GM18858 (cell line): ENCODE data around the gene KLK6.
"Not testable (repeated sequence)": the region's sequence is repeated elsewhere in the genome, so short reads cannot be mapped to it uniquely, and the experiment has no call there.

Experiments used
- ATAC-seq: cut with Tn5 transposase; IDR thresholded peaks from one replicate; pipeline ENCODE4 v1.9.1; 2021; ENCODE audit not compliant: unreplicated experiment

The KLK6 gene

GRCh38 chr19:50994129-50994528 is 24.7 kb upstream of the KLK6 start:
- no peak for ATAC-seq

DNA sequence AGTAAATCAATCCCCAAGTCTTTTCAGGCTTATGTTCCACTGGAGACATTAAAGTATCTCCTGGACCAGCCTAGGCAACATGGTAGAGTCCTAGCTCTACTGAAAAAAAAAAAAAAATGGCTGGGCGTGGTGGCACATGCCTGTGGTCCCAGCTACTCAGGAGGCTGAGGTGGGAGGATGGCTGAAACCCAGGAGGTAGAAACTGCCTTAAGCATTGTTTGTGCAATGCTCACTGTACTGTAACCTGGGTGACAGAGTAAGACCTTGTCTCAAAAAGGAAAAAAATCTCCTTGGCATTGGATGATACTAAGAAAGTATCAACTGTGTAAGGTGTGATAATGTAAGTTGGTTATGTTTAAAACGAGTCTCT is 23.3 kb upstream of the KLK6 start:
- ATAC-seq = no peak

GRCh38 chr19:50984416-50984815 is 15.0 kb upstream of the KLK6 start:
- not testable (repeated sequence) for ATAC-seq

DNA sequence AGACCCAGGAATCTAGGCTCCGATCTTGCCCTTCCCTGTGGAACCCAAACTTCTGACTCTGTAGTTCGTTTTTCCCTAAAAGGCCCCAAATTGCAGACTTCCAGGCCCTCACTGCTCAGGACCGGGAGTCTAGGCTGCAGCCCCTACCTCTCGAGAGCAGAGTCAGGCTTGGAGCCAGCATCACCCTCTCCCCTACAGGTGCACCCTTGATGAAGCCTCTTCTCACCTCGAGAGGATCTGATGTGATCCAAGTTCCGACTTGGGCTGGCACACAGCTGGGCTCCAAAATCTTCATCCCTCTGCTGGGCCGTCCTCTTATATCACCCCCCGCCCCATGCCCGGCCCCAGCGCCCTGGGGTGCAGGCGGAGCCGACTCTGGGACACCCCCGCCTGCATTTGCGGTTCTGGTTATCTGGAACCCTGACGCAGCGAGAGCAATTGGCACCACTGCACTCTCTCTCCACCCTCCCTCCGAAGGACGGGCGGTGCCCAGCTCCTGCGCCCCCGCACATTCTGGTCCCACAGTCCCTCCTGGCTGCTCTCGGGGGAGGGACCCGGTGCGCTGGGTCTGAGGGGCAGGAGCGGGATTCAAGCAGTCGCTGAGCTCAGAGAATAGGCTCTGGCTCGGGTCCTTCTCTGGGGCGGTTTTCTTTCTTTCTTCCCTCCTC is 14.4 kb upstream of the KLK6 start, which contains the start of gene KLK7:
Gene KLK7 (minus strand): TSS at position 293 of the 668 bp plus-strand sequence. CDS start 1,518 bp downstream, outside the sequence.
- ATAC-seq = no peak

DNA sequence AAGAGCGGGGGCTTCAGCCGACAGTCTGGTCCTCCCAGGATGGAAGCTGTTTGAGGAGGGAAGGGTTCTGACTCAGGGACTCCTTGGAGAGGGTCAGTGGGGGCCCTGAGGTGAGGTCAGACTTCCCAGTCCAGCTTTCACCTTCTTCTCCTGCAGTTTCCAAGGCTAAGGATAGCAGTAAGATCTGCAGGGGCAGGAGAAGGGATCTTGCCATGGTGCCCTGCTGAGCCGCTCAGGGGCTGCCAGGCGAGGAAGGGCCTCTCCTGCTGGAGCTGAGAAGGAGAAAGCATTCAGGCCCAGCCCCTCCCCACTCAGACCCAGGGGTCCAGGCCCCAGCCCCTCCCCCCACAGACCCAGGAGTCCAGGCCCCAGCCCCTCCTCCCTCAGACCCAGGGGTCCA is 12.8 kb upstream of the KLK6 start:
- no peak for ATAC-seq

DNA sequence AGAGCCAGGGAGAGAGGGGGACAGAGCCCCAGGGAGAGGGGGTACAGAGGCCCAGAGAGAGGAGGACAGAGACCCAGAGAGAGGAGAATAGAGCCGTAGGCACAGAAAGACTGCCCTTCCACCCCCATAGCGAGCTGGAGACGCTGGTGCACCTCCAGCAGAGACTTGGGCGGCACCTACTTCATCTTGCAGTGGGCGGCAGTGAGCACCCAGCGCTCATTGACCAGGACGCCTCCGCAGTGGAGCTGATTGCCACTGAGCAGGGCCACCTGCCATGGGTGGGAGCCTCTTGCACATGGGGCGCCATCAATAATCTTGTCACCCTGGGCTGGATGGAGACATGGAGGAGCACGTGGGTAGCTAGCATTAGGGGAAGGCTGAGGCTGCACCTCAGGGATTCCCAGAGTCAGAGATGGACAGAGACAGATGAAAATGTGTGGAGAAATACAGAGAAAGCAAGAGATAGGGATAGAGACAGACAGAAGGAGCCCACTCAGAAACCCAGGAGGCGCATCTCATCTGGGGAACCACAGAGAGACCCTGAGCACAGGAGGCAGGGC is 12.3 kb upstream of the KLK6 start:
- no peak for ATAC-seq

GRCh38 chr19:50980208-50980607 is 10.8 kb upstream of the KLK6 start:
- ATAC-seq = no peak

DNA sequence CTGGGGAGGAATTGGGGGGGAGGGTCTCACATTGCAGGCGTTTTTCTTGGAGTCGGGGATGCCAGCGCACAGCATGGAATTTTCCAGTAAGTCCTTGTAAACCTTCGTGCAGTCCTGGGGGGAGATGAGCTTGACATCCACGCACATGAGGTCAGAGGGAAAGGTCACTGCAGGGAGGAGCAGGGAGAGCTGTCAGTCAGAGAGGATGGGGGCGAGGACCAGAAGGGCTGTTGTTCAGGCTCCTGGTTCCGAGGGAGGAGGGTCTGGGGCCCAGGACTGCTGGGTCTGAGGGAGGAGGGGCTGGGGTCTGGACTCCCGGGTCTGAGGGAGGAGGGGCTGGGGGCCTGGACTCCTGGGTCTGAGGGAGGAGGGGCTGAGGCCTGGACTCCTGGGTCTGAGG is 10.4 kb upstream of the KLK6 start:
- no peak for ATAC-seq

DNA sequence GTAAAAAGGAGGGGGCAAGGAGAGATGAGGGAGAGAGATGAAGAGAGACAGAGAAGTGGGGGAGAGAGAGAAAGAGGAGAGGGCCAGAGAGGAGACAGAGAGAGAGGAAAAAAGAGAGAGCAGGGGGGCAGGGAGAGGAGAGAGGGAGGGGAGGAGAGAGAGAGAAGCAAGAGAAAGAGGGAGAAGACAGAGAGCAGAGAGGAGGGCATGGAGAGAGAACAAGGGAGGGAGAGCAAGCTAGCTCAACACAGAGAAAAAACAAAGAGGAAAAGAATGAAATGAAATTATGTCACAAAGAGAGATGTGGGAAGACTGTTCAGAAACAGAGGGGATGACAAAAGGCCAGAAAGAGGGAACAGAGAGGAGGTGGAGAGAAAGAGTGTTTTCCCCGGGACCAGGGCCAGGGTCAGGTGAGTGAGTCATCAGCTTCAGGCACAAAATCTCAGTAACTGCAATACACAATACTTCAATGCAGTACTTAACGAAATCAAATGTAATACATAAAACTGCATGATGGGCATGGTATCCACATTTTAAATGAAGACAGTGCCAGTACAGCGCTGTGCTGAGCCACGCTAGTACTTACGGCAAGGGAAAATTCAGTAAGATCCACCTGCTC is 9.5 kb upstream of the KLK6 start:
- ATAC-seq = no peak

GRCh38 chr19:50977626-50978025 is 8.2 kb upstream of the KLK6 start:
- no peak for ATAC-seq

DNA sequence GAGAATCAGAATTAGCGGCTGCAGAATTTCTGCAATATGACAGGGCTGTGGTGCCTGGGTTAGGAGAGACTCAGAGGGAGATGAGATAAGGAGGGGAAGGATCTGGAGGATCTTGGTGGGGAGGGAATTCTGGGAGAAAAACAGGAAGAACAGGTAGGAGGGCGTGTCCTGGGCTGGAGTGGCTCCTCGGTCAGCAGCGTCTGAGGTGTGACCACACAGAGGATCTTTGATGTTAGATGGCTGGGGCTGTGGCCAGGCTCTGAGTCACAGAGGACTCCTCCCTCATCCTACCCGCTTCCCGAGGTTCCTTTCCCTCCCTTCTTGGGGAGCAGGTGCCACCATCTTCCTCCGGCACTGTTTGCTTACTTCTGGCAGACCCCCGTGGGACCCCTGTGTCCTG is 6.4 kb upstream of the KLK6 start:
- ATAC-seq = no peak

GRCh38 chr19:50974702-50975556 is 5.5 kb upstream of the KLK6 start:
- no peak for ATAC-seq

GRCh38 chr19:50972795-50973376 is 3.5 kb upstream of the KLK6 start:
- no peak for ATAC-seq

DNA sequence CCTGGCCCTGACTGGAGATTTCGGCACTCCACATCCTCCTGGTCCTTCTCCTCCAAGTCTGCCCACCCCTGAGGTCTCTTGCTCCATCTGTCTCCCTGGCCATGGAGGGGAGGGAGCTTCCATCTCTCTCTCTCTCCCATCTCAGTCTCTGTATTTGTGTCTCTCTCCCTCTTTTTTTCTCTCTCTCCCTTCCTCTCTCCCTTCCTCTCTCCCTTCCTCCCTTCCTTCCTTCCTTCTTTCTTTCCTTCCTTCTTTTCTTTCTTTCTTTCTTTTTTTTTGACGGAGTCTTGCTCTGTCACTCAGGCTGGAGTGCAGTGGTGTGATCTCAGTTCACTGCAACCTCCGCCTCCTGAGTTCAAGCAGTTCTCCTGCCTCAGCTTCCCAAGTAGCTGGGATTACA is 419 bp upstream of the KLK6 start:
- ATAC-seq = not testable (repeated sequence)

- no peak for ATAC-seq
Measured at GRCh38 chr19:50968716-50969412, 527 bp downstream of the KLK6 start.

DNA sequence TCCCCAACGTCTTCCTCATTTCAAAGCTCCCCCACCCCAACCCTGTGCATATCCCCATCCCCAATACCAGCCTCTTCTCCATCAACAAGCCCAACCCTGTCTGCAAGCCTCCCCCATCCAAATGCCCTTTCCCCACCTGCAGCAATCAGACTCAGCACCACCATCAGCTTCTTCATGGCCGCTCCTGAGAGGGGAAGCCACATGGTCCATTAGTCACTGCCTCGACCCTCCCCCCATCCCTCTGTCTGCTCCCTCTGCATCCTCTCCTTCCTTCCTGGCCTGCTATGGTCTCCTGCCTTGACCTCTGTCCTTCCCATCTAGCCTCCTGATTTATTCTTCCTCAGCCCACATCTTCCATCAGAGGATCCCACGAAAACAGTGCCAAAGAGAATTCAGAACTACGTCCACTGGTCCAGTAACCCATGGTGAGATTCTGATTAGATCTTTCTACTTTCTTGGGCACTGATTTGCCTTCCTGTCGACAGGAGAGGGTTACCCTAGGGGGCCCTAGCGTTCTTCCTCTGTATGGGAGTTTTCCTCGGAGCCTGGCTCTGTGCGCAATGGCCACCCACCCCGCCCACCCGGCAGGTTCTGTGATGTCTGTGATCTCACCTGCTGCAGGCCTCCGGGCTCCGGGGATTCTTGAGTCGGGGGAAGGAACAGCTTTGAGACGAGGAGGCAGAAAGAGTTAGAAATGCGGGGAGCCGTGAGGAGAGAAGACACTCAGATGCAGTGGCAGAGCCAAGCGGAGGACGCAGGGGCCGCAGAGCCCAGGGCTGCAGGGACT is 1.3 kb downstream of the KLK6 start:
- no peak for ATAC-seq

GRCh38 chr19:50964266-50964665 is 5.1 kb downstream of the KLK6 start:
- ATAC-seq = no peak

- no peak for ATAC-seq
Measured at GRCh38 chr19:50963381-50963780, 6.0 kb downstream of the KLK6 start.

- ATAC-seq = no peak
Measured at GRCh38 chr19:50962245-50962644, 7.1 kb downstream of the KLK6 start.
